GM18873 (cell line): Measurements from ENCODE around the gene SETD6.

Source experiments
- ATAC-seq: cut with Tn5 transposase; IDR thresholded peaks from one replicate; pipeline ENCODE4 v1.9.1; 2021; ENCODE audit warnings: mild to moderate bottlenecking, moderate library complexity, moderate number of reproducible peaks; ENCODE audit not compliant: unreplicated experiment, low FRiP score

Gene SETD6

DNA sequence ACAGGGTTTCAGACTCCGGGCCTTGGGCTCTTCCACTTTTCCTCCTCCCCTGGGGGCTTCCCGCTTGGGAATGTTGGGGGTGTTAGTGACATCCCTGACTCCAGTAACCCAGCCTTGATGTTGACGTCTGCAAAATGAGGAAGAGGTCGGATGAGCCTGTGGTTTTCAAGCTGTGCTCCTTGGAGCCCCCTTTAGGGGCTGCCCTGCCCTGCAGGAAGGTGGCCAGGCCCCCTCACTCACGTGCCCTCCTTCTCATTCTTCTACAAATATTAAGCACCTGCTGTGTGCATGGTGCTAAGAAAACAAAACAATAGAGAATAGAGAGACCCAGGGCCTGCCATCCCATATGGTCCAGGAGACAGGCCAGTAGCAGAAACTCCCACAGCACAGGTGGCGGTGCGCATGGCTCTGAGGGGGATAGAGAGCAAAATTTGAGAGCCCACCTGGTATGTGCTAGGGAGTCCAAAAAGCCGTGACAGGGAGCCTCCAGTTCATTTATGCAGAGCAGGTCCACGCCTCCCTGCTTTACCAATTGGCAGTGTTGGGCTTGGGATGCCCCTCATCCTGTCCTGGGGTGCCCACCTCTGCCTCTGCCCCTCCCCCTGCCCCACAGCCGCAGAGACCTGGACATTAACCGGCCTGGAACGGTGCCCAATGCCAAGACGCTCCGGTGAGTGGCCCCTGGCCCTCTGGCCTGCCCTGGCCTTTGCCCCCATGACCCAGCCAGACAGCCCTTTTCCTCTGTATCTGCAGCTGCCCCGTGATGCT, 7.9 kb upstream of the SETD6 start:
- ATAC-seq, result no peak

DNA sequence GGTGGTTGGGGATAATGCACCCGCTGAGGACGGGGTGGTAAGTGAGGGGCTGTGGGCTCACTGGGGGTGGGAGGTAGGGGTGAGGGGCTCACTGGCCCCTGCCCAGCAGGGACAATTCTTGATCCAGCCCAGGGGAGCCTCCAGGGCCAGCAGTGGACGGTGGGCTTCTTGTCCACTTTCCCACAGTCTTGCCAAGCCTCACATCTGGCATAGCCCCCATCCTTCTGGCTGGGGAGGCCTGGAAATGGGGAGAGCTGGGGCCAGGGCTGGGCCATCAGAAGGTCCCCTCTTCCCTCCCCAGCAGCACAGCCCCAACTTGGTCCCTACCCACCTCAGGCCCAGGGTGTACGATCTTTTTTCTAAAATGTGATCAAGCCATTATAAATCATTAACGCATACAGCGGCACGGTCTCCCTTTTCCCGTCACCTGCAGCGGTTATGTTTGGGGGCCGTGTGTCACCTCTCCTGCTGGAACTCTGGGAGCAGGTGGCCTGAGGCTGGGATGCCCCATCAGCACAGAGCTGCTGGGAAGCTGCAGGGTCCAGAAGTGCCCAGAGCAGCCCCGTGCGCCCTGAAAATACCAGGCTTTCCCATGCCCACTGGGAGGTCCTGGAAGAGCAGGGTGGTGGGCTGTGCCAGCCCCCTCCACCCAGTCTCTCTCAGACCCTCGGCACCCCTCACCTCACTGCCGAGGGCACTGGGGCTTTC, 7.2 kb upstream of the SETD6 start:
- no peak for ATAC-seq

DNA sequence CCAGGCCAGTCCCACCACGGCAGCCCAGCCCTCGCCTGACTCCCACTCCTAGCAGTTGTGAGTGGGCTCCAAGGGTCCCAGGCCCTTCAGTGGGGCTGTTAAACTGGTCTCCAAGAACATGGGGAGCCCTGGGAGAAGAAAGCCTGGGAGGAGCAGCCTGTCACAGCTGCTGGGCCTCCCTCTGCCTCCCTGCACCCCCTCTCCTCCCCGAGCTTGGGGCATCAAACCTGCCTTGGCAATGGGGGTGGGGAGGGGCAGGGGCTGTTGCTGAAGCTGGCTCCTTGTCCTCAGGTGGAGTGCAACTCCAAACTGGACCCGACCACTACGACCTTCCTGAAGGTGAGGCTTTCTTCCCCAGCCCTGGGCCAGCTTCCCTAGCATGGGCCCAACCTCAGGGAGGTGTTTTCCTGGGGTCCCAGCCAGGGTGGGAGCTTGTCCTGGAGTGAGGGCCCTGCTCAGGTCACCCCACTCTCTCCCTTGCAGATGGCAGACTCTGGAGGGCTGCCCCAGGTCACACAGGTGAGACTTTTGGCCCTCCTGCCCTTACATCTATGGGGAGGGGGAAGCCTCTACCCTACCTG, 6.6 kb upstream of the SETD6 start:
- ATAC-seq, result no peak

DNA sequence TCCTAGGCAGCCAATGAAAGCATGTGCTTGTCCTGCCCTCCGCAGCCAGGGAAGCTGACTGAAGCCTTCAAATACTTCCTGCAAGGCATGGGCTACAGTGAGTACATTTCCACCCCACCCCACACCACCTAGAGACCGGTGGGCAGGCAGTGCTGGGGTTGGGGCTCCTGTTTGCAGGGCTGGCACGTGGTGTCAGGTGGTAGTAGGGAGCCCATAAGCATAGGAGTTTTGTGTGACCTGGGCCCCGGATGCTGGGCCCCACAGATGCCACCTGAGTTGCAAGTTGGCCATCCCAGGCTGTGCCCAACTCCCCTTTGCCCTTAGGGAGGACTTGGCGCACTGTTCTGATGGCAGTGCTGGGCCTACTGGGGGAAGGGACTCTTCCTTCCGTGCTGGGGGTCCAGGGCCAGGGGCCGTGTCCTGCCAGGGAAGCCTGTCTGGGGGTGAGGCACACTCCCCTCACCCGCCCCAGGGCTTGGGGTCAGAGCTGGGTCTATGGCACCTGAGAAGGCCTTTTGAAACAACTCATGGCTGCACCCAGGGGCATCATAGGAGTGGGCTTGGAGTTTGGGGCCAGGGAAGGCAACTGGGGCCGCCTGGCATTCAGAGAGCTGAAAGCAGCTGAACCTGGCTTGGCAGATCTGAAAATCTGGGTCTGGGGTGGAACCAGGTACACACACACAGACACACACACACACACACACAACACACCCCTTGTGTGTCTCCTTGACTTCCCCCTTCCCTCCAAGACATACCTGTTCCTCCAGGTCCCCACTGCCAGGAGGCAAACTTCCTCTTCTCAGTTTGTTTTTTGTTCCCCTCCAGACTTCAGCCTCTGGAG, 5.8 kb upstream of the SETD6 start:
- no peak for ATAC-seq

DNA sequence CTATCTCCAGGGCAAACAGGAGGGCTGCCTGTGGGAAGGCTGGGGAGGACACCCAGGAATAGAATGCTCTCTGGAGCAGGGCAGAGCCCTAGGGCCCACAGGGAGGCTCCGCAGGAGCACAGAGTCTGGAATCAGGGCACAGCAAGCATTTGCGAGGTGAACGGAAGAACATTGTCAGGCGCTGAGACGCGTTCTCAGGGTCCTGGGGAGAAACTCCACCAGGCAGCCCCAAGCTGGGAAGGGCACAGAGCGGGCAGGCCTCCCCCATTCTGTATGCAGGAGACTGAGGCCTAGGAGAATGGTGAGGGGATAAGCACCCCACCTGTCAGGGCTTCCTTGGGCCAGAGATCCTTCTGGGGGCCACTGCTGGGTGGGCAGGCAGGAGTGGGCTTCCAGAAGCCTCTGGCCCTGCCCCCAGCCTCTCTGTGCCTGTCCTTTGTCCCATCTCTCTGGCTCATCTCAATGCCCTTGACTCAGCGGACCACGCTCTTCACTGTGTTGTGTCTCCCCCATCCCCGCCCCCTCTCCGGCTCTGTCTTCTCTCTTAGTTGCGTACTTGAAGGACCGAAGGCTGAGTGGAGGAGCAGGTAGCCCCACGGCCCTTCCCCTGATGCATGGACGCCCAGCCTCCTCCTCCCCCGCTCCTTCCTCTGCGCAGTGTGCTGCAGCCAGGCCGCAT, 5.1 kb upstream of the SETD6 start:
- no peak for ATAC-seq

DNA sequence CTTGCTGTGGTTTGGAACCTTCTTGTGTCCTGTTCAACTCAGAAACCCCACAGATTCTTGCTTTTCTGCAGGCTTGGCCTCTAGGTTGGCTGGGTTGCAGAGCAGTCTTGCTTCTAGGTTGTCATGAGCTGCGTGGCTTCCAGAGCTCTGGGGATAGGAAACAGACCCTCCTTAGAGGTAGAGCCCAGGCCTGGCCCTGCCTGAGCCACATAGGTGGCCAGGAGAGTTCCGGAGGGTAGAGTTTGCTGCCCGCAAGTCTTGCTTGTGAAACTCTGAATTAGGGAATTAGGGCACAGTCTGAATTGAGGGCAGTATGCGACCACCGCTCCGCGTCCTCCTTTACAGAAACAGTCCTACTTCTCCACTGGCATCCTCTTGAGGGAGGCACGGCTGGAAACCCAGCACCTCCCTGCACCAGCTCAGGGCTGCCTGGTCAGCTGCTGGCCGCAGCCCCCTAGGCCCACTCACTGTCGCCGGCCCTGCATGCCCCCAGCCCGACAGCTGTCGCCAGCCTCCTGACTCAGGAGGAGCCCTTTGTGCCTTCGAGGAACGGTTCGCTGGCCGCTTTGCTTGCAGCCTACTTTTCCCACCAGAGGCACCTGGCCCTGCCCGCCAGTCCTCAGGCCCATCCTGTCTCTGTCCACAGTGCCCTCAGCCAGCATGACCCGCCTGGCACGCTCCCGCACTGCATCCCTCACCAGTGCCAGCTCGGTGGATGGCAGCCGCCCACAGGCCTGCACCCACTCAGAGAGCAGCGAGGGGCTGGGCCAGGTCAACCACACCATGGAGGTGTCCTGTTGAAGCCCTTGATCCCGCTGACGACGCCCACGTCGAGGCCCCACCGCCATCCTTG, 4.3 kb upstream of the SETD6 start:
- ATAC-seq, result no peak

DNA sequence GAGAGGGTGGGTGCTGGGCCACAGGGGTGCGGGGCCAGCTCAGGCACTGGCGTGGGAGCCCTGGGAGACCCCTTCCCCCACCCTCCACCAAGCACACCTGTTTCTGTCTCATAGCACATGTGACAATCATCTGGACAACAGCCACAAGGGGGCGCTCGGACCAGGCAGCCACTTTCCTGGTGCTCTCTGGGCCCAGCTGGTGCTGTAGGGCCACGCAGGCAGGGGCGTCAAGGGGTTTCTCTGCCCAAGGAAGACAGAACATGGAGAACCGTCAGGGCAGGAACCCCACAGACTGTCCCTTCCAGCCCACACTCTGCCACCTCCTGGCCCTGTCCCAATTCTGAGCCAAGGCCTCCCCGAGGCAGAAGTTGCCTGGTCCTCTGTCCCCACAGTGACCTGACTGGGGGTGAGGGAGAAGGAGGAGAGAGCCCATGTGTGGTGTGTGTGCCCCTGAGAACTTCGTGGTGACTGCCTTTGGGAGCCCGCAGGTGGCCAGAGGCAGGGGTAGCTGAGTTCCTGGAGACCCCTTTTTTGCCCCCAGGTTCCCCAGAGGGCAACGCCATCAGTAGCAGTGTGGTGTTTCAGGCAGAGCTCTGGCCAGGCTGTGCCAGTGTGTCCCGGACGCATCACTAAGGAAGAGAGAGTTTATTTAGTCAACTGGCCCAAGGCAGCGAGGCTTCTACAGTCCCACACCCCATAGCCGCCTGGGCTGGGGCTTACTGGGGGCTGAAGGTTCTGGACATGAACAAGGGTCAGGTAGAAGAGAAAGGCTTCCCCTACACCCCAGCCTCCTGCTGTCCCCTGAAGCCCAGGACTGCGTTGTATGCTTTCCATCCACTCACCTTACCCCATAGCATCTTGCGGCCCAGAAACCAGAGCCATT, 3.1 kb upstream of the SETD6 start:
- no peak for ATAC-seq

DNA sequence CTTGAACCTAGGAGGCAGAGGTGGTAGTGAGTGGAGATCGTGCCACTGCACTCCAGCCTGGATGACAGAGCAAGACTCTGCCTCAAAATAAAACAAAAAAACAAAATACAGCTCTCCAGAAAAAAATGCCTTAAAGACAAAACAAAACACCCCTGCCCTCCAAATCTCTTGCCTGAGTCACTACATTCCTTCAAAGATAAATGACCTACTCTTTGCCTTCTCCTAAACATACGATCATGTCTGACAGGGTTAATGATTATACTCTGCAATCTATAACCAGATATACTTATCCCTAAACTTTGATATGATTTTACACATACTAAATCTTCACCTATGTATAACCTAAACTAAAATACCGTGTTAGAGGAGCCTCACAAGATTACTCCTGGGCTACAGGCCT, 1.4 kb upstream of the SETD6 start:
- ATAC-seq, result no peak

DNA sequence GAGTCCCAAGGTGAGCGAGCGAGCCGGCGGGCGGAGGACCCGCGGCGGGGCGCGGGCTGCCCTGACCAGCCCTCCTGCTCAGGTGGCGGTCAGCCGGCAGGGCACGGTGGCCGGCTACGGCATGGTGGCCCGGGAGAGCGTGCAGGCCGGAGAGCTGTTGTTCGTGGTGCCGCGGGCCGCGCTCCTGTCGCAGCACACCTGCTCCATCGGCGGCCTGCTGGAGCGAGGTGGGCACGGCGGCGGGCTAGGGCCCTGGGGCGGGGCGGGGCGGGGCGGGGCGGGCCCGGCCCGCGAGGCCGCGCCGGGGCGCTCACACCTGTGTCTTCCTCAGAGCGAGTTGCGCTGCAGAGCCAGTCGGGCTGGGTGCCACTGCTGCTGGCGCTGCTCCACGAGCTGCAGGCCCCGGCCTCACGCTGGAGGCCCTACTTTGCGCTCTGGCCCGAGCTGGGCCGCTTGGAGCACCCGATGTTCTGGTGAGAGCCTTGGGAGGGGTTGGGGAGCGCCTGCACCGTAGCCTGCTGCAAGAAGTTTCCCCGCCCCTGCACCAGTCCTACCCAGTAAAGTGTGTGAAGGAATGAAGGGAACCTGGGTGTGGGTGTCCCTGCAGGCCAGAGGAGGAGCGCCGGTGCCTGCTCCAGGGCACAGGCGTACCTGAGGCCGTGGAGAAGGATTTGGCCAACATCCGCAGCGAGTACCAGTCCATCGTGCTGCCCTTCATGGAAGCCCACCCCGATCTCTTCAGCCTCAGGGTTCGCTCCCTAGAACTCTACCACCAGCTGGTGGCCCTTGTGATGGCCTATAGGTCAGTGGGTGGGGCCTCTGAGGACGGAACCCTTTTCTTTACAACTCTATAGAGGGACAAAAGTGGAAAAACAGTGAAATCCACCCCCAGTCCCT, 802 bp downstream of the SETD6 start:
- peak; percentile 15 for ATAC-seq

DNA sequence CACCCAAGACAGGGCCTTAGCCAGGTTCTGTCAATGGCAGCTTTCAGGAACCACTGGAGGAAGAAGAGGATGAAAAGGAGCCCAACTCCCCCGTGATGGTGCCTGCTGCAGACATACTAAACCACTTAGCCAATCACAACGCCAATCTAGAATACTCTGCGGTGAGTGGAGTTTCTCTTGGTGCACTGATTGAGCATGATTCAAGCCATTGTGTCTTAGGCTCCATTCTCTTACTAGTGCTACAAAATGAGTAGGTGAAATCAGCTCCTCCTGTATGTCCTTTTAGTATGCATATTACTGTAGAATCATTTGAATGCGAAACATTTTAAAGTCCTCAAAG, 1.4 kb downstream of the SETD6 start:
- ATAC-seq, result no peak

DNA sequence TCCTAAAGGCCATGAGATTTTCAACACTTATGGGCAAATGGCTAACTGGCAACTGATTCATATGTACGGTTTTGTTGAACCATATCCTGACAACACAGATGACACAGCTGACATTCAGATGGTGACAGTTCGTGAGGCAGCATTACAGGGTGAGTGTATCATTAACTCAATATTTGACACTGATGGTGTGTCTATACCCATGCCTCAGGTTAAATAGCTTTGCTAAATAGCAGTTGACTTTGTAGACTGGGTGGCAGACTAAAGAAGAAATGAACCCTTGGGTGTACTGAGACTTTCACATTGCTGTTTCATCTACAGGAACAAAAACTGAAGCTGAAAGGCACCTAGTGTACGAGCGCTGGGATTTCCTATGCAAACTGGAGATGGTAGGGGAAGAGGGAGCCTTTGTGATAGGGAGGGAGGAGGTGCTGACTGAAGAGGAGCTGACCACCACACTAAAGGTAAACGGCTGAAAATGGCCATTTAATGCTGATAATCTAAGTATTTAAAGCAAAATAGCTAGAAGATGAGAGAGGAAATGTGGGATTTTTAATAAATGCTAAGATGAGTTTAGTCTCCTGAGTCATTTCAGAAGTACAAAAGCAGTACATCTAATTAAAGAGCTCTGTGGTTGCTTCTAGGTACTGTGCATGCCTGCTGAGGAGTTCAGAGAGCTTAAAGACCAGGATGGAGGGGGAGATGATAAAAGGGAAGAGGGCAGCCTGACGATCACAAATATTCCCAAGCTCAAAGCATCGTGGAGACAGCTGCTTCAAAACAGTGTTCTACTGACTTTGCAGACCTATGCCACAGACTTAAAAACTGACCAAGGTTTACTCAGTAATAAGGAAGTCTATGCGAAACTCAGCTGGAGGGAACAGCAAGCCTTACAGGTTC, 3.0 kb downstream of the SETD6 start:
- peak; percentile 50 for ATAC-seq

DNA sequence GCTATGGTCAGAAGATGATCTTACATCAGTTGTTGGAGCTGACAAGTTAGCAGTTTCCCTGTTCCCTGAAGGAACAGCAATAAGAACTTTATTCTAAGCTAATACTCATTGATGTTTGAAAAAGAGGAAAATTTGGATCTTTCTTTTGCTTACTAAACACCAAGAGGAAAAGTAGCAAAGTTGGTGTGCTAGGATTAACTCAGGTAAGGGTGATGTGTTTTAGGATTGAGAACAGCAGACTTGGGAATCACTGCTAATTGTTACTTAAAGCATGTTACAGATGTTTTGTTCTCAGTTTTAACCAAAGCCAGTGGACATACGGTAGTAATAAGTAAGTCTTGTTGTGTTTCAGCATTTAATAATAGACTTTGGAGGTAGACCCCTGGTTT, 3.7 kb downstream of the SETD6 start:
- ATAC-seq, result no peak

DNA sequence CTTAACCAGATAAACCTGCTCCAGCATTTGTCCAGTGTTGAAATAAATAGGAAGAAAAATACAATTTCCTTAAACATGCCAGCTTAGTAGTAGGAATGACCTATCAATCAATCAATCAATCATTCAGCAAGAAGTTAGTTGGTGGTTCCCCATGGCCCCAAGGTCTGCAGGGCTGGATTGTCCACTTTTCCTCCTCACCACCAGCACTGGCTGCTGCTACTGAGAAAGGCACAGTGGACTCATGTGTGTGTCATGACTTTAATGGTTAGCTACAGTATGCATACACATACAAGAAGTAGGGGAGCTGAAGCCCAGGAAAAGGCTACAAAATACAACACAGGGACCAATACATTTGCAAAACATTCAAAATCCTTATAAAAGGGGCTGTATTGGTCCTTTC, 4.4 kb downstream of the SETD6 start:
- ATAC-seq, result no peak

DNA sequence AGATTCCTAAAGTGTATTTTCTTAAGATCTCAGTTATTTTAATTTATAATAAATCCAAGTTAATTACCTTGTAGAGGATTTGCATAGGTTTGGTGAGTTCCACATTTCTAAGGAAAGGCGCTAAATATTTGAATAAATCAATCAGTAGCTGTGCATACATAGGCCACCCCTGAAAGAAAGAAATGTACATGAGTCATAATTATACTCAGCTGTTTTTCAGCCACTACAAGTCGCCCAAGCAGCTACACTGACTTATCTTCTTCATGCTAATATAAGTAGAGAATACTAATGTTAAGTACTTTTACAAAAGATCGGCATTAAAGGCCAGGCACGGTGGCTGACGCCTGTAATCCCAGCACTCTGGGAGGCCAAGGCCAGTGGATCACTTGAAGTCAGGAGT, 14.9 kb downstream of the SETD6 start:
- ATAC-seq, result no peak

DNA sequence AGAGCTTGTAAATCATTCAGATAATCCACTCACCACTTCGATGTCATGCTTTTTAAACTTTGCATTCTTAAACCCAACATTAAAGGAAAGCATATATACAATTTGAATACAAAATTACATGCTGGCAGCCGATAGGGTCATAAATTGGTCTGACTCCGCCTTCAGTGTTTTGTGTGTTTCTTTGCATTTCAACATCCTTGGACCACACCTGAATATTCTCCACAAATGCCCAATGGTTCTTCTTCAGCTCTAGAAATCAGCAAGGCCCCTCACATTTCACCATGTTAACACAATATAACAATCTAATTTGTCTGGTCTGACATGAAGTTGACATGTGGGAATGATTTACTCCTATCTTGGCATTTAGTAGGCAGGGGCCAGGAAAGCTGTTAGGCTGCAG, 17.1 kb downstream of the SETD6 start:
- ATAC-seq, result no peak

DNA sequence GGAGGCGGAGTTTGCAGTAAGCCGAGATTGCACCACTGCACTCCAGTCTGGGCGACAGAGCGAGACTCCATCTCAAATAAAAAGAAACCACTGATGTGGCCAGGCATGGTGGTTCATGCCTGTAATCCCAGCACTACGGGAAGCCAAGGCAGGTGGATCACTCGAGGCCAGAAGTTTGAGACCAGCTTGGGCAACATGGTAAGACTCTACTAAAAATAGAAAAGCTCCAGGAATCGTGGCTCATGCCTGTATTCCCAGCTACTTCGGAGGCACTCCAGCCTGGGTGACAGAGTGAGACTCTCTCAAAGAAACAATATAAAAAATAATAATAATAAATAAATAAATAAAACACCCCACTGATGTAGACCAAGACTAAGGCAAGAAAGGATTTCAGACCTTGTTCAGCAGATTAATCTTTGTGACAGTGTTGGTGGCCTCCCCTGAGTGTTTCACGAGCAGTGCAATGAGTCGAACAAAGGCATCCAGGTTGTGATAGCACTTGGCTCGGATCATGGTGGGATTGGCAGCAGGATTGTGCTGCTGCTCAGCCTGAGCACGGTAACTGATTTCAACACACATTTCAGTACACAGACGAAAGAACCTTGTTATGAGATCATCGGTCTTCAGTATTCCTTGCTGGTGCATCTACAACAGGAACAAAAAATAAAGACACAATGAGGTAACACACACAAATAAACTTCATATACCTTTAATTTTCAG, 18.6 kb downstream of the SETD6 start:
- ATAC-seq, result no peak
